ENCODE results near the gene MPO. TPM values are rescaled to one million over a fixed set of nuclear protein-coding genes. Genes with fewer than 3 reads are reported as not detected.

Gene MPO
- total RNA-seq, 1 donor from 2014 or later = not detected

- H3K4me3 Mint-ChIP-seq (ENCODE audit: unreplicated experiment) = no peak overlapping the region
- peaks cover 37% of the 10 kb centered on the region for H3K27me3 Mint-ChIP-seq (ENCODE audit: low read depth)
- H3K4me1 Mint-ChIP-seq (ENCODE audit: low read depth) = no peaks in the 10 kb centered on the region
- no peaks in the 10 kb centered on the region for H3K36me3 Mint-ChIP-seq (ENCODE audit: low read depth)
- TF ChIP-seq, protein P1, sequence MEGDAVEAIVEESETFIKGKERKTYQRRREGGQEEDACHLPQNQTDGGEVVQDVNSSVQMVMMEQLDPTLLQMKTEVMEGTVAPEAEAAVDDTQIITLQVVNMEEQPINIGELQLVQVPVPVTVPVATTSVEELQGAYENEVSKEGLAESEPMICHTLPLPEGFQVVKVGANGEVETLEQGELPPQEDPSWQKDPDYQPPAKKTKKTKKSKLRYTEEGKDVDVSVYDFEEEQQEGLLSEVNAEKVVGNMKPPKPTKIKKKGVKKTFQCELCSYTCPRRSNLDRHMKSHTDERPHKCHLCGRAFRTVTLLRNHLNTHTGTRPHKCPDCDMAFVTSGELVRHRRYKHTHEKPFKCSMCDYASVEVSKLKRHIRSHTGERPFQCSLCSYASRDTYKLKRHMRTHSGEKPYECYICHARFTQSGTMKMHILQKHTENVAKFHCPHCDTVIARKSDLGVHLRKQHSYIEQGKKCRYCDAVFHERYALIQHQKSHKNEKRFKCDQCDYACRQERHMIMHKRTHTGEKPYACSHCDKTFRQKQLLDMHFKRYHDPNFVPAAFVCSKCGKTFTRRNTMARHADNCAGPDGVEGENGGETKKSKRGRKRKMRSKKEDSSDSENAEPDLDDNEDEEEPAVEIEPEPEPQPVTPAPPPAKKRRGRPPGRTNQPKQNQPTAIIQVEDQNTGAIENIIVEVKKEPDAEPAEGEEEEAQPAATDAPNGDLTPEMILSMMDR (IDR thresholded peaks at IDR 0.05) = no peak
- no peaks in the 10 kb centered on the region for H3K9me3 Mint-ChIP-seq (ENCODE audit: low read depth)
- DNase-seq (ENCODE audit: low spot score) = no peak
- H3K27ac Mint-ChIP-seq (ENCODE audit: unreplicated experiment) = no peak overlapping the region
Measured at GRCh38 chr17:58232707-58233156, 48.0 kb downstream of the MPO start.

DNA sequence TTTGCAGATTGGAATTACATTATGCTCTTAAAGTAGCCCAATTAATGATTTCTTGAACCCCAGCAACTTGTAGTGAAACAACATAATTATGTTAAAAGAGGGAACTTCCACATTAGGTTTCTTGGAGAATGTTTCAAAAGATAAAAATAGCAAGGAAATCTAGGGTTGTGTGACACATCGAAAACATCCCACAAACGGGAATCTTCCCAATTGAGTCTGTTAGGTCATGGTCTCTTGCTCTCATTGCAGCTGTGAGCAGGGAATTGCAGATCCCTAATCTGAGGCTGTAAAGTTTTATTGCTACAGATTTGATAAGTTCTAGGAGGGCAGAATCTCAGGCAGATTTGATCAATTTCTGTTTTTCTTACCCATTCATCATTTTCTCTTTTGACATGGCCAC is 49.1 kb downstream of the MPO start:
- Mint-ChIP-seq H3K27ac (ENCODE audit: unreplicated experiment) (no peak overlapping the region), H3K36me3 (ENCODE audit: low read depth) (no peaks in the 10 kb centered on the region), H3K4me1 (ENCODE audit: low read depth) (no peaks in the 10 kb centered on the region), H3K4me3 (ENCODE audit: unreplicated experiment) (no peak overlapping the region), H3K27me3 (ENCODE audit: low read depth) (peaks cover 32% of the 10 kb centered on the region), H3K9me3 (ENCODE audit: low read depth) (no peaks in the 10 kb centered on the region)
- TF ChIP-seq, protein P1 (IDR thresholded peaks at IDR 0.05) = no peak
- DNase-seq (ENCODE audit: low spot score) = no peak

- H3K9me3 Mint-ChIP-seq (ENCODE audit: low read depth) = no peaks in the 10 kb centered on the region
- H3K27ac Mint-ChIP-seq (ENCODE audit: unreplicated experiment) = no peak overlapping the region
- H3K4me3 Mint-ChIP-seq (ENCODE audit: unreplicated experiment) = no peak overlapping the region
- DNase-seq (ENCODE audit: low spot score) = no peak
- peaks cover 18% of the 10 kb centered on the region for H3K27me3 Mint-ChIP-seq (ENCODE audit: low read depth)
- H3K36me3 Mint-ChIP-seq (ENCODE audit: low read depth) = no peaks in the 10 kb centered on the region
- TF ChIP-seq, protein P1 (IDR thresholded peaks at IDR 0.05) = no peak
- no peaks in the 10 kb centered on the region for H3K4me1 Mint-ChIP-seq (ENCODE audit: low read depth)
Measured at GRCh38 chr17:58229881-58230280, 50.9 kb downstream of the MPO start.

- H3K27ac Mint-ChIP-seq (ENCODE audit: unreplicated experiment) = no peak overlapping the region
- no peak for DNase-seq (ENCODE audit: low spot score)
- H3K4me1 Mint-ChIP-seq (ENCODE audit: low read depth) = peaks cover 3% of the 10 kb centered on the region
- TF ChIP-seq, protein P1 (IDR thresholded peaks at IDR 0.05) = no peak
- no peaks in the 10 kb centered on the region for H3K36me3 Mint-ChIP-seq (ENCODE audit: low read depth)
- peaks cover 14% of the 10 kb centered on the region for H3K27me3 Mint-ChIP-seq (ENCODE audit: low read depth)
- H3K9me3 Mint-ChIP-seq (ENCODE audit: low read depth) = no peaks in the 10 kb centered on the region
- H3K4me3 Mint-ChIP-seq (ENCODE audit: unreplicated experiment) = no peak overlapping the region
Measured at GRCh38 chr17:58229384-58229783, 51.4 kb downstream of the MPO start.

- TF ChIP-seq, protein P1 (IDR thresholded peaks at IDR 0.05) = no peak
- H3K4me3 Mint-ChIP-seq (ENCODE audit: unreplicated experiment) = no peak overlapping the region
- no peak for DNase-seq (ENCODE audit: low spot score)
- H3K27me3 Mint-ChIP-seq (ENCODE audit: low read depth) = peaks cover 11% of the 10 kb centered on the region
- peaks cover 8% of the 10 kb centered on the region for H3K4me1 Mint-ChIP-seq (ENCODE audit: low read depth)
- H3K36me3 Mint-ChIP-seq (ENCODE audit: low read depth) = no peaks in the 10 kb centered on the region
- no peak overlapping the region for H3K27ac Mint-ChIP-seq (ENCODE audit: unreplicated experiment)
- H3K9me3 Mint-ChIP-seq (ENCODE audit: low read depth) = no peaks in the 10 kb centered on the region
Measured at GRCh38 chr17:58228679-58229078, 52.1 kb downstream of the MPO start.

All from chondrocyte (in vitro differentiated cells).